VCaP (cell line): ENCODE data around the gene FCGR1A.
"Not testable (repeated sequence)": the region's sequence is repeated elsewhere in the genome, so short reads cannot be mapped to it uniquely, and the experiment has no call there.

Experiments used
- H3K27ac ChIP-seq: fragments of 450-650 bp; 2 replicates; pipeline ENCODE4 v1.5.1; 2017

Gene FCGR1A

GRCh38 chr1:149831764-149832315 is 49.3 kb downstream of the FCGR1A start:
- H3K27ac ChIP-seq: not testable (repeated sequence)

GRCh38 chr1:149832316-149833126 is 50.0 kb downstream of the FCGR1A start:
- H3K27ac ChIP-seq: not testable (repeated sequence)

GRCh38 chr1:149833144-149833543 is 50.6 kb downstream of the FCGR1A start:
- not testable (repeated sequence) for H3K27ac ChIP-seq

- not testable (repeated sequence) for H3K27ac ChIP-seq
Measured at GRCh38 chr1:149841149-149841548, 58.7 kb downstream of the FCGR1A start.
